ENCODE measurements around the gene CEBPE.
"Not testable (repeated sequence)": the region's sequence is repeated elsewhere in the genome, so short reads cannot be mapped to it uniquely, and the experiment has no call there.

CEBPE gene

DNA sequence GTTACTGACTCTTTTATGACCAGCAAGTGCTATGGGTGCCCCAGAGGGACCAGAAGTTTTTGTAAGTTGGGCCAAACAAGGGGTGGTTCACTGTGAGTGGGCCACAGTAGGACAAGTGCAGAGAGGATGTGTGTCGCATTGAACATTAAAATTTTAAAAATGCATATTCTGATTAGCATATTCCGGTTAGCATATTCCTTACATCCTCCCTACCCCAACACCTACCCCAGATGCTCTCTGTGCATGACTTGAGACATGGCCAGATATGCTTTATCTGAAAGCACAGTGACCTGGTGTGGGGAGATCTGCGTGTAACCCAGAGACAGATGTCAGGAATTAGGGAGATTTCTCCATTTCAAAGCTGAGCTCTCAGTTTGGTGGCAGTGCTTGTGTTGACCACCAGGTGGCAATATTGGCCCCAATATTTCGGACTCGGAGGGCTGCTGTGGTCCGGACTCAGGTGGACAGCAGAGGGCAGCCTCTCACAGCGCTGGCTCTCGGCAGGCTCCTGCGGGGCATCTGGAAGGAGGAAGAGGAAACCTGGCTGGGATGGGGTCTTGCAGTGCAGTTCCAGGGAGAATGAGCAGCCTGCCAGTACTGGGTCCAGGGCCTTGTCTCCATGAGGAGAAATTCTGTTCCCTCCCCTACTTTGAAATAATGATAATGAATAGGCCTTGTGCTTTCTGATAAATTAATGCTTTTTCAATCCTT is 1.6 kb upstream of the CEBPE start:
- DNase-seq = peak; percentile 92

DNA sequence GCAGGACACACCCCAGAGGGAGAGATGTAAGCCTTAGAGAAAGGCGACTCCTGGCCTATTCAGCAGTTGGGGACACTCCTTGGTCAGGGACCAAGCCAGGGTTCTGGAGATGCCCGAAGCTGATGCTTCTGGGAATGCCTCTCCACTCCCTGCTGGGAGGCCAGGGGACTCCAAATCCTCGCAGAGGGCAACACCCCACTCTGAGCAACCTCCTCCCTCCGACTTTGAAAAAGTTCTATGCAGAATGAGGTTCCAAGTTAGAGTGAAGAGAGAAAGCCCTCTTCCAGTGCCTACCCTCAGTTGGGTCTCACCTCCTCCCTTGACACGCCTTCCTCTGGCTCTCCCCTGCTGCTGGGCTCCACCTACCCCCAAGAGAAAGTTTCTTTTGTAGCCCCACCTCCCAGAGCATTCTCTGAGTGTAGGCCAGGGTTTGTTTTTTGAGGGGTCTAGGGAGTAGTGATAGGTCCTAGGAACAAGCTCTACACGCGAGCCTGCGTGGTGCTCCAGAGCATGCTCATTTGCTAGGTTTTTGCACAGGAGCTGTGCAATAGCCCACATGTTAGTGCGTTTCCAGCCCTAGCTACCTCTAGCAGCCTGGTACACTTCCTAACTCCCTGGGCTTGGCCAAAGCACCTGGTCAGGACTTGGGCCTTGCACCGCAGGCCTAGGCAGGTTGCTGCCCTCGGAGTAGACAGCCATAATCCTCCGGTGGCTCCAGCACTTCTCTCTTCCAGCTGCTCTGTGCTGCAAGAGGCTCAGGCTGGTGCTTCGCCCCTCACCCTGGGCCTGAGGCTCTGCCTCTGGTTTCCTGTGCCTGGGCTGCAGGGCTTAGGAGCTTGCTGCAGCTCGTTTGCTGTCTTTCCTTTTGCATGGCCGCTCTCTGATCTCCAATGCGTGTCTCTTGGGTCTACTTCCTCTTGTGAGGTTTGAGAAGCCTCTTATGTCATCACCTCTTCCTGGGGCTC is 590 bp upstream of the CEBPE start:
- DNase-seq = no peak

DNA sequence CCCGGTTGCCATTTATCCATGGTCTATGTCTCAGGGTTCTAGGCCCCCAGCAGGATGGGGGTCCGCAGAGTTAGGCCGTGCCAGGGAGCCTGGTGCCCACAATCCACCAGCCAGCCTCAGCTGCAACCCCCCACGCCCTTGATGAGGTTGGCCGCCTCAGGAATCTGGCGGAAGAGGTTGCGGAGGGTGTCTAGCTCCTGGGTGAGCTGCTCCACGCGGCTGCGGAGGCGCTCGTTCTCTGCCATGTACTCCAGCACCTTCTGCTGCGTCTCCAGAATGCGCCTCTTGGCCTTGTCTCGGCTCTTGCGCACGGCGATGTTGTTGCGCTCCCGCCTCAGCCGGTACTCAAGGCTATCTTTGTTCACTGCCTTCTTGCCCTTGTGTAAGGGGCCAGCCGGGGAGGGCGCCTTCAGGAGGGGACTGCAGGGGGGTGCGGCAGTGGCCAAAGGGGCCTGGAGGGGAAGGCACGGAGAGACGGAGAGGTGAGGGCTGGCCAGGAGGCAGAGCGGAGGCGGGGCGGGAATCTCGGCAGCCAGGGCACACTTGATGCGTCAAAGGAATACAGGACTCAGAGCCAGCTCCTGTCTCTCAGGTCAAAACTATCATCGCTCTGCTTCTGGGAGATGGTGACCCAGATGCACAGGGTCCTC is 1.6 kb downstream of the CEBPE start:
- DNase-seq = no peak

DNA sequence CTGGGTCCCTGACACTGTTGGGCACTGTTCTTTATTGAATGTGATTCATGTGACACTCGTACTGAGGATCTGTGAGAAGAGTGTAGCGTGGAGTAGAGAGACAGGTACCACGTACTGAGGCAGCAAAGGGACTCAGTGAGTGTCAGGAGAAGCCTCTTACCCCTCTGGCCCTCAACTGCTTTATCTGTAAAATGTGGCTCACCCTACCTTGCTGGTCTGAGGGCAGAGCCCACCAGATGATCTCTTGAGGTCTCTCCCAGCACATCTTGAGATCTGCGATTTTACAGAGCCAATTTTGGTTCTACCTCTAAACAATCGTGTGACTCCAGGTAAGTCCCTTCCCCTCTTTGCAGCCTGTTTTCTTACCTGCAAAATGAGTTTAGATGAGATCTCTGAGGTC is 3.1 kb downstream of the CEBPE start:
- no peak for DNase-seq

DNA sequence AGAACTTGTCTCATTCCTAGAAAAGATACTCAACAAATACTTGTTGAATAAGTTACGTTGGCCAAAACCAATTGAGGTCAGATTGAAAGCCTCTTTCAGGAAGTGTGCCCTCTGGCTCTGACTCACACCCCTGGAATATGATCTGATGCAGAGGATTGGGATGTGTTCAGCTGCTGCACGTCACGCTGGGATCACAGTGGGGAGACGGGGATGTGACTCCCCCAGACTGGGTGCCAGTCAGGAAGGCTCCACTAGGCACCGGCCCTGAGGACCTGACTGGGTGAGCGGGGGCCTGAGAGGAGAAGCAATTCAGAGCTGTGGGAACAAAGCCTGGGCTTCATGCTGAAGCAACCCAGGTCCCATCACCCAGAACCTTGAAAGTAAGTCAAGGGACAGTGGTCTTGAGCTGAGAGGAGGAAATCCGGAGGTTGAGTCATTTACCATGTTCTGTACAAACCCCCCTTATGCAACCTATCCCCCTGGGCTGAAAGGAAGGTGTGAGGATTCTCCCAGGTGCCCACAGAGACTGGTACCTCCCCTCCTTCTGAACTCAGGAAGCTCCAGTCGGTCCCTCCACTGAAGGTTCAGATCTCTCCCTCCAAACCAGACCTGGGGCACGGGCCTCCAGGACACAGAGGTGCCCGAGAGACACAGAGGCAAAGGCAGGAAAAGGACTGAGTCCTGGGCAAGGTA is 3.9 kb downstream of the CEBPE start:
- DNase-seq = no peak

DNA sequence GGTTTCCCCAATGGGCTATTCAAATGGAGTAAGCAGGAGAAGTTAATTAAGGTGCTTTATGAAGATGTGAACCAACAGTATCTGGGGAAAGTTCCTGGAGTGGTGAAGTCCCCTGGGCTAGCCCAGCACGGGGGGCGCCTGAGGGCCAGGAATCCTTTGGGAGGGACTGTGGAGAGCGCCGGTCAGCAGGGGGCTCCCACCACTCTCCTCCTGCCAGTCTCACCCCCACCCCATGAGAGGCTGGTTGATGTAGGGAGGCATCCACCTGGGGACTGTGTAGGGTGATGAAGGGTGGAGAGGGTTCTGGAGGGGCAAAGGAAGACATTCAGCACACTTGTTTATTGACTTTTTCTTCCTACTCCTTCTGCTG is 4.4 kb downstream of the CEBPE start:
- DNase-seq = no peak

DNA sequence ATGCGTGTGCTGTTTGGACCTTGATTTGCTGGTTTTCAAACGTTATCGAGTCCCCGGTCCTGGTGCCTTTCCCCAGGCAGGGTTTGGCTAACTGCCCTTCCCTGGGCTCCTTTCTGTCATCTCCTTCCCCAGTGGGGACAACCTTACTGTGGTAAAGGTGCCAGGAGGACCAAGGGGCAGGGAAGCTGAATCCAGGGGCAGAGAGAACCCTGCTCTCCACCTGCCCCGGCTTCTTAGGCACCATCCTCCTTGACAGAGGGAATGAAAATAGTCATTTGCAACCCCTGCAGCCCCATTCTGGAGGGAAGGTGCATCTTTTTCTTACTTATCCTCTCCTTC is 5.0 kb downstream of the CEBPE start:
- no peak for DNase-seq

DNA sequence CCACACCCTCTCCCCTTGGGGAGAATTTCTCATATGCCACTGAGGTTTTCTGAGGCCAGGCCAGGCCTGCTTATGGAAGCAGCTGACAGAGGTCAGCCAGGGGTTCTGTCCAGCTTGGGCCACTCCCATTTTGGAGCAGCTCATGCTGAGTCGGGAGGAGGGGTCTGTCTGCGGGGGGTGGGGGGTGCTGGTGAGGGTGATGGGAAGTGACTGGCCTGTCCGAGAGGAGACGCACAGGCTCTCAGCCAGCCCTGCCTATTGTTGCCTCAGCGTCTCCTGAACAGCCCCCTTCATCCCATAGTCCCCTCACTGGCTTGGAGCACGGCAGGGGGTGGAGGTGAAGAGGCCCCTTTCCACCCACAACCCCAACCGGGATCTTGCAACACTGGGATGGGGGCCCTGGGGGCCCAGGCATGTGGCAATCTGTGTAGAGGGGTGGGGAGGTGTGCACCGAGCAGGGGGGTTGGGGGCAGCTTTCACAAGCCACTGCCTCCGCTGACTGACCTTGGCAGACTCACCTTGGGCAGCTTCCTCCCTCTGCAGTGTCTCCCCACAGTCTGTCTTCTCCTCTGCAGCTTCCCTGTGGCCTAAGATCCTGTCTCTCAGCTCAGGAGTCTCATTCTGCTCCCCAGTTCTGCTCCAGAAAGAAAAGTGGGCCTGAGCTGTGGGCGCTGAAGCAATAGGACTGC is 5.5 kb downstream of the CEBPE start:
- peak; percentile 48 for DNase-seq

DNA sequence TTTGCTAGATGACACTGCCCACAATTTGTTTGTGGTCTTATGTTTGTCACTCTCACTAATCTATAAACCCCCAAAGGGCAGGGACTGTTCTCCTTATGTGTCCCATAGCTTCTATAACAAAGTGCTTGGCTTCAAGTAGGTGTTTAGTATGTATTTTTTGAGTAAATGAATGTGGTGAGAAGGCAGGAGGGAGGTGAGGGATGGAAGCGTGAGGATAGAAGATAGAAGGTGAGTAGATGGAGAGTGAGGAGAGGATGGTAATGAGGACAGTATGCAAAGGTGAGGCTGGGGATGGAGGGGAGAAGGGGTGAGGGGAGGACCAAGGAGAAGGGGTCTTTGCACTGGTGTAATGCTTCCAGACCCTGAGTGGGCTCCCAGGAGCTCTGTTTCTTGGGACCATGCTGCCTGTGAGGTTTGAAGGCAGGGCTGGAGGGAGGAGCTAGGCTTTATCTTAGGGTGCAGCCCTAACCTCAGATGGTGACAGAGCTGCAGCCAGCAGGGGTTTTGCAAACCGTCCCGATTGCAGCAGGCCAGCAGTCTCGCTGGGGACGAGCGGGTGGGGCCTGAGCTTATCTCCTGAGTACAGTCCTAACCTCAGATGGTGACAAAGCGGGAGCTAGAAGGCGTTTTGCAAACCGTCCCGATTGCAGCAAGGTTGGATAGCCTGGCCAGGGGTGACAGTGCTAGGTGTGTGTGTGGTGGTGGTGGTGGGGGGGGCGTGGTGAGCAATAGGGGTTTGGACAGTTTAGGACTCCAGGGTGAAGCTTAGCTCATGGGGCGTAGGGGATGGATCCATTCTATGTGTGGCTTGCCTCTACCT is 6.5 kb downstream of the CEBPE start:
- DNase-seq = no peak

DNA sequence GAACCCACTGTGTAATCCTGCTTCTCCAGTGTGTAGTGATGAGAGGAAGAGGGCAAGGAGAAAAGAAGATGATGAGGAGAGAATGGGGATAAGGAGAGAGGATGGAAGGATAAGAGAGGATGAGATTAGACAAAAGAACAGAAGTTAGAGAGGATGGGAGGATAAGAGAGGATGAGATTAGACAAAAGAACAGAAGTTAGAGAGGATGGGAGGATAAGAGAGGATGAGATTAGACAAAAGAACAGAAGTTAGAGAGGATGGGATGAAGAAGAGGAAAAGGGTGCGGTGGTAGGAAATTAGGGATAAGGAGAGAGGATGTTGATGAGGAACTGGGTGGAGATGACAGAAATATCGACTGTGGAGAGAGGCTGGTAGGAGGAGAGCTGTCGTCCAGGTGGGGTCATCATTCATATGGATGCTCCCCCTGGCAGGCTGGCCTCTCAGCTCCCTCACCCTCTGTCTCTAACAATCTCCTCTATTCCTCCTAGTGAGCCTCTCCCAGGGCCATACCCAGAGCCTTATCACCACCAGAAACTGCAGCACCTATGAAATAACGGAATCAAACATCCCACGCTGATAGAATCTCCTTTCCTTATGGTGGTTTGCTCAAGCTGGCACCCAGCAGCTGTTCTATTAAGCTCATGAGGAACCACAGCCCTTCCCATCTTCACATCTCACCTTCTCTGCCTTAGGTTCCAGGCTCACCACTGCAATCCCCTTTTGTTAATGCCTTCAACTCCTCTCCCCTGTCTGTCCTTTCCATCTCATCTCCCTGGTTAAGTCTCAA is 8.3 kb downstream of the CEBPE start:
- no peak for DNase-seq

DNA sequence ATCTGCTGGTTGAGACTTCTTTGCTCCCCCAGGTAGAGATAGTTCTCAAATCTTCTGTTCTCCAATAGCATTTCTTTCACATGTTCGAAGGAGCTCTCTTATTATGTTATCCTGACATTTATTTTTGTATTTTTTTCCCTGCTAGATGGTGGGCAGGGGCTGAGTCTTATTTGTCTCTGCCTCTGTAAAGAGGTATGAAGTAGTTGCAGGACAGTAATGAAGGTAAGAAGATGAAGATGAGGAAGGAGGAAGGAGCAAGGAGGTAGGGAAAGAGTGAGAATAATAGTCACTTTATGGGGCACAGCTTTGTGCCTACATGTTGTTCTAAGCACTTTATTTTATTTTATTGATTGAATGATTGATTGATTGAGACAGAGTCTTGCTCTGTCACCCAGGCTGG is 9.3 kb downstream of the CEBPE start:
- no peak for DNase-seq

DNA sequence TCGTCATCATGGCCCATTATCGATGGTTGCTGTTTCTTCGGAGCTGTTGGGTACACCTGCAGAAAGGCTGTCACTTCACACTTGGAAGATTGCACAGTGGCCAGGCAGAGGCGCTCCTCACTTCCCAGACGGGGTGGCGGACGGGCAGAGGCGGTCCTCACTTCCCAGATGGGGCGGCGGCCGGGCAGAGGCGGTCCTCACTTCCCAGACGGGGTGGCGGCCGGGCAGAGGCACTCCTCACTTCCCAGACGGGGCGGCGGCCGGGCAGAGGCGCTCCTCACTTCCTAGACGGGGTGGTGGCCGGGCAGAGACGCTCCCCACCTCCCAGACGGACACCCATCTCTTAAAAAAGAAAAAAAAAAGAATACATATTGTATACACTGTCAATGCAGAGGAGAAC is 10.9 kb downstream of the CEBPE start:
- not testable (repeated sequence) for DNase-seq

DNA sequence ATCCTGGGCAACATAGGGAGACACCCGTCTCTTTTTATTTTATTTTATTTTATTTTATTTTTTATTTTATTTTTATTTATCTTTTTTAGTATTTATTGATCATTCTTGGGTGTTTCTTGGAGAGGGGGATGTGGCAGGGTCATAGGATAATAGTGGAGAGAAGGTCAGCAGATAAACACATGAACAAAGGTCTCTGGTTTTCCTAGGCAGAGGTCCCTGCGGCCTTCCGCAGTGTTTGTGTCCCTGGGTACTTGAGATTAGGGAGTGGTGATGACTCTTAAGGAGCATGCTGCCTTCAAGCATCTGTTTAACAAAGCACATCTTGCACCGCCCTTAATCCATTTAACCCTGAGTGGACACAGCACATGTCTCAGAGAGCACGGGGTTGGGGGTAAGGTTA is 11.4 kb downstream of the CEBPE start:
- DNase-seq = not testable (repeated sequence)

DNA sequence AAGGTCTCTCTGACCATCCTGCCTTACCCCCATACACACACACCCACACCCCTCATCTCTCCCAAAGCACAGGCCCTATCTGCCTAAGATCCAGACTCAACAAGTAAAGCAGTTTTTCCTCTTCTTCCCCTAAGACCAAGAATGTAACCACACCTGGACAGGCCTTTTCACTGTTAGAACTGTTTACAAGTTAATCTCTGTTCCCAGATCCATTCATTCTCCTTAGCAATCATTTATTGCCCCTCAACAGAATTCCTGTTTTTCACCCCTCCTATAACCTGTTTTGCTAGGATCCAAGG is 12.4 kb downstream of the CEBPE start:
- DNase-seq = no peak

DNA sequence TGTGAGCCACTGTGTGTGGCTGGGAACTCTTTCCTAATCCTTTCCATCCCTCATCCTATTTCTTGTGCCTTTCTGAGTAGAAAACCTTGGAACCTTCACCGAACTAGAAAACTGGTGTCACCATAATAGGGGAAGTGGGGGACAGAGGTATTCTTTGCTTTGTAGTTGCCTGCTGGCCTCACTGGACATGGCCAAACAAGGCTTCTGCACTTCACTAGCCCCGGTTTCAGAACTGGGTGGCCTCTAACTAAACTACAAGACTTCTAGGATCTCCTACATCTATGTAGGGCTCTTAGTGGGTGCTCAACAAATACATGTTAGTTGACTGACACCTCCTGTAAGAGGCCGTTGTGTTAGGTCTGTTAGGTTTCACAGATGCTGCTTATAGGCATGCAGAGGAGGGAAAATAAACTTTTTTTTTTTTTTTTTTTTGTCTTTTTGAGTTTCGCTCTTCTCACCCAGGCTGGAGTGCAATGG is 13.7 kb downstream of the CEBPE start:
- no peak for DNase-seq

DNA sequence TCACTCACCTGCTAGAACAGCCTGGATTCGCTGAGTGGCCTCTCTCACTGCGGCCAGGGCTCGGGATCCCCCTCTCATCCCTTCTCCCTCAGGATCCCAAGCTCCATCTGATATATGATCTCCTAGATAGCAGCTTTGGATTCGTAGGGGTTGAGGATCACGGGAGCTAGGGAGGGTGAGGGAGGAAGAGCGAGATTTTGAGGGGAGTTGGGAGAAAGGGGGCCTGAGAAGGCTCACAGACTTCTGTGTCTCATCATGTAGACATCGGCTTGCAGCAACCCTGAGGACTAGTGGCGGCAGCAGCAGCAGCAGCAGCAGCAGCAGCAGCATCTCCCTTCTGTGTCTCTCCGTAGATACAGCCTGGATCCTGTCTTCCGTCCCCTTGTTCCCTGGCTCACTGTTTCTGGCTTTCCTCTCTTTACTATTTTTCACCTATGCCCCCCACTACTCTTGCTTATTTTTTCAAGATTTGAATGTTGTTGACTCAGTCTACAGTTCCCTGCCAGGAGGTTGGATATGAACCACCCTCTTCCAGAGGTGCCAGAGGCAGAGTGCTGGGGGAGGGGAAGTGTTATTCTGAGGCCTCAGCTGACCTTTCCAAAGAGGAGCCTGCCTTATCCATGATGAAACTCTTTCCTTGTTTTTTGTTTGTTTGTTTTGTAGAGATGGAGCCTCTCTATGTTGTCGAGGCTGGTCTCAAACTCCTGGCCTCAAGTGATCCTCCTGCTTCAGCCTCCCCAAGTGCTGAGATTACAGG is 14.3 kb downstream of the CEBPE start, which contains the start of gene CIROP:
CIROP (minus strand) TSS at position 399 of the 757 bp plus-strand sequence; CDS start at position 330, 69 bp downstream.
- no peak for DNase-seq

DNA sequence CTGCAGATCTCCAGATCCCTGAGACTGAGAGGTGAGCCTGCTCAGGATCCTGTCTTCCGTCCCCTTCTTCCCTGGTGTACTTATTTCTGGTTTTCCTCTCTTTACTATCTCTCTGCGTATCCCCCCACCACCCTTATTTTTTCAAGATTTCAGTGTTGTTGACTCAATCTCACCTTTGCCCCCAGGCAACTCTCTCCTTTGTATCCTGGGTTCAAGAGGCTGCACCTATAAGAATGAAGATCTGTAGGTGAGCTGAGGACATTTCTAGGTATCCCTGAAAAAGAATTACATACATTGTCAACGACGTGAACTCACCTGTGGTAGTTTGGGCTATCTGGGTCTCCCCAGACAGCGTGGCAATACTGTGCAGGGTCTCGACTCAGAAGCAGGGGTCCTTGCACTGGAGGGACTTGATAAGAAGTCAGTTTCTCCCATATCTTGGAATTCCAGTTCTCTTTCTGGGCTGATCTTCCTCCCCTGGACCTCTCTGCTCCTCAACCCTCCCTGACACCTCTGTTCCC is 14.9 kb downstream of the CEBPE start:
- DNase-seq = no peak

DNA sequence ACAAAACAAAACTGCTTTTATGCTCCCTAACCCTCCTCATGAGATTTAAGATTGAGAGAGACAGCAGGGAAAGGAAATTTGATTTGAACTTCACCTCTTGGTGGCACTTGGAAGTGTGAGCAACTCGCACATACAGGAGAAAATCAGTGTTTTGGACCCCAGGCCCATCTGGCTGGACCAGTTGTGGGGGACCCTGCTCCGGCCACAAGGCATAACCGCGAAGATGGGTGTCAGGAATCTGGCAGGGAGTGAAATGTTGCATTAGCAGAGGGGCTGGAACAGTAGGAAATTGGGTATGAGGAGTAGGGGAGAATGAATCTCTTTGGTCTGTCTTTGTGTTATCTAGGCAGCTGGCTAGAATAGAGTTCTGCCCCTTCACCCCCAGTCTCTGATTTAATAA is 15.5 kb downstream of the CEBPE start:
- DNase-seq = no peak

DNA sequence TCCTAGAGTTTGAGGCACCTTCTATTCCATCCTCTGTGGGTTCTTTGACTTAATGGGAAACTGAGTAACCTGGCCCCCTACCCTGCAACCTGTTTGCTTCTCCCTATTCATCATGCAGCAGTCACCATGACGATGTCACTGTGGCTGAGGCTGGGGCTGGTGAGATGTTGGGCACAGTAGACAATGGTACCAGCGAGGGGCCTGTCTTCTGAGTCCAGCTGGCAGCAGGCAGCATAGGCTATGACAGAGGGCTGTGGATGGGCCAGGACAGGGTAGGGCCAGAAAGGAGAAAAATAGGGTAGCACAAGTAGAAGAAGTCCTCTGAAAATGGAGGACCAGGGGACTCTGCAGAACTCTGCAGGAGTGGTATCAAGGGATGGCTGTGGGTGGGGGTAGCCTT is 16.3 kb downstream of the CEBPE start:
- DNase-seq = no peak

Measured in right hindlimb (tissue), 1 donor.